D721Med (cell line): ENCODE results near the gene NSD1.

Experiments used
- DNase-seq: peaks from one replicate; pipeline ENCODE4 v3.0.0; 2011; ENCODE audit warnings: low spot score; ENCODE audit not compliant: insufficient read length
- FAIRE-seq: peaks from 2 replicates; lab custom pipeline; 2011; peaks lifted over from hg19 to GRCh38; lab: Jason Lieb, UNC
- TF ChIP-seq, protein P1 (sequence below): IDR thresholded peaks from 2 replicates; pipeline ENCODE4 v1.5.1; 2012; ENCODE audit warnings: mild to moderate bottlenecking, control low read depth; ENCODE audit not compliant: insufficient read depth; ENCODE audit errors: missing control alignments

Gene NSD1

DNA sequence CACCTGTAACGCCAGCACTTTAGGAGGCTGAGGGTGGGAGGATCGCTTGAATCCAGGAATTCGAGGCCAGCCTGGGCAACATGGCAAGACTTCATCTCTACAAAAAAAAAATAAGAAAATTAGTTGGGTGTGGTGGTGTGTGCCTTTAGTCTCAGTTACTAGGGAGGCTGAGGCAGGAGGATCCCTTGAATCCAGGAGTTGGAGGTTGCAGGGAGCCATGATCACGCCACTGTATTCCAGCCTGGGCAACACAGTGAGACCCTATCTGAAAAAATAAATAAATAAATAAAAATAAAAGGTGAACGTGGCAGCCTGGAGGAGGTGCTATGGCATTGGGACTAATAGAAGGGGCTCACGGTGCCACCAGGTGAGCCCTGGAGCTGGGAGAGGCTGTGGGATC lies 39.8 kb upstream of the NSD1 start:
- TF ChIP-seq, protein P1, sequence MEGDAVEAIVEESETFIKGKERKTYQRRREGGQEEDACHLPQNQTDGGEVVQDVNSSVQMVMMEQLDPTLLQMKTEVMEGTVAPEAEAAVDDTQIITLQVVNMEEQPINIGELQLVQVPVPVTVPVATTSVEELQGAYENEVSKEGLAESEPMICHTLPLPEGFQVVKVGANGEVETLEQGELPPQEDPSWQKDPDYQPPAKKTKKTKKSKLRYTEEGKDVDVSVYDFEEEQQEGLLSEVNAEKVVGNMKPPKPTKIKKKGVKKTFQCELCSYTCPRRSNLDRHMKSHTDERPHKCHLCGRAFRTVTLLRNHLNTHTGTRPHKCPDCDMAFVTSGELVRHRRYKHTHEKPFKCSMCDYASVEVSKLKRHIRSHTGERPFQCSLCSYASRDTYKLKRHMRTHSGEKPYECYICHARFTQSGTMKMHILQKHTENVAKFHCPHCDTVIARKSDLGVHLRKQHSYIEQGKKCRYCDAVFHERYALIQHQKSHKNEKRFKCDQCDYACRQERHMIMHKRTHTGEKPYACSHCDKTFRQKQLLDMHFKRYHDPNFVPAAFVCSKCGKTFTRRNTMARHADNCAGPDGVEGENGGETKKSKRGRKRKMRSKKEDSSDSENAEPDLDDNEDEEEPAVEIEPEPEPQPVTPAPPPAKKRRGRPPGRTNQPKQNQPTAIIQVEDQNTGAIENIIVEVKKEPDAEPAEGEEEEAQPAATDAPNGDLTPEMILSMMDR: no peak
- DNase-seq: no peak
- FAIRE-seq: no peak

DNA sequence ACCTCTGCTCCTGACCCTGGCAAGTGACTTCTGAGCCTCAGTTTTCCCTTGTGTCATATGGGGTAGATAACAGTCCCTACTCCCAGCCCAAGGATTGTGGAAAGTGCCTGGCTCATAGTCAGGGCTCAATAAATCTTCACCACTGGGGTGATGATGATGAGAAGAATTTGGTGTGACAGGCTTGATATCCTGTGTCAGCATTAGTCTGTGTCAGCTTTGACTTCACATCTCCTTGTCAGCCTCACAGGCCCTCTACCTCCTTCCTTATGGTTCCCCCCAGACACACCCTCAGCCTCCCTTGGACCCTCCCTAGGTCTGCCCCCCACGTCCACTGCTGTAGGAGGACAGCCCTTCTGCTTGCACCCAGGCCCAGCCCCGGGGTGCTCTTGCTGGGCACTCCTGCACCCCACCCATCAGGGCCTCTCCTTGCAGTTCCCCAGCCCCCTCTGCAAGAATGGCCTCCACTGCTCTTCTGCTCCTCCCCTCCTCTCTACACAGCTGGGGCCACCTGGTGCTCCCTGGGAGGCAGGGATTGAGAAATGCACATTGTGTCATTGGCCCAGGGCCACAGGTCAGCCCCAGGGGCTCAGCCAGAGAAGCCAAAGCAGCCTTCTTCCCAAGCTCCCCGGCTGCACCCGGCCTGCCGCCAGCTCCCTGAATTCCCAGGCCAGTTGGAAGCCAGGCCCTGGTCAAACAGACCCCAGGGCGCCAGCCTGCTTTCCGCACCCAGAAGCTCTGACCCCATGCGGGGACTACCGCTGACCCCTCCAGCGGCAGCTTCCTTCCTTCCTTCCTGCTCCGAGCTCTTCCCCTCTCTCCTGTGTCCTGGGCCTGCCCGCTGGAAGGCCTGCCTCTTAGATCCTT lies 39.1 kb upstream of the NSD1 start:
- FAIRE-seq: no peak
- TF ChIP-seq, protein P1: no peak
- DNase-seq: no peak

DNA sequence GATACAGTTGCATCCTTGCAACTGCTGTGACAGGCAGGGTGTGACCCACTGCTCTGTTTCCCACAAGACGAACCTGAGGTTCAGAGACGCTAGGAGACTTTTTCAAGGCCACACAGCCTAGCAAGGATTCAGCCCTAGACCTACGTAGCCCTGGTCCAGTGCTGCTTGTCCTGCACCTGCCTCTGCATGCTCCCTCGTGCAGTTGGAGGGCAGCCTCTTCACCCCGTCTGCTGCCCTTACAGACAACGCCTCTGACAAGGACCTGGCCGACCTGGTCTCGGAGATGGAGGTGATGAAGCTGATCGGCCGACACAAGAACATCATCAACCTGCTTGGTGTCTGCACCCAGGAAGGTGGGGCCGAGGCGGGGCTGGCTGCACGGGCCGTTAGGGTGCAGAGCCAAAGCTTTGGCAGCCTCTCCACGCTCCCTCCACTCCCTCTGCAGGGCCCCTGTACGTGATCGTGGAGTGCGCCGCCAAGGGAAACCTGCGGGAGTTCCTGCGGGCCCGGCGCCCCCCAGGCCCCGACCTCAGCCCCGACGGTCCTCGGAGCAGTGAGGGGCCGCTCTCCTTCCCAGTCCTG lies 38.4 kb upstream of the NSD1 start:
- FAIRE-seq (no peak), DNase-seq (no peak)
- TF ChIP-seq, protein P1: no peak

DNA sequence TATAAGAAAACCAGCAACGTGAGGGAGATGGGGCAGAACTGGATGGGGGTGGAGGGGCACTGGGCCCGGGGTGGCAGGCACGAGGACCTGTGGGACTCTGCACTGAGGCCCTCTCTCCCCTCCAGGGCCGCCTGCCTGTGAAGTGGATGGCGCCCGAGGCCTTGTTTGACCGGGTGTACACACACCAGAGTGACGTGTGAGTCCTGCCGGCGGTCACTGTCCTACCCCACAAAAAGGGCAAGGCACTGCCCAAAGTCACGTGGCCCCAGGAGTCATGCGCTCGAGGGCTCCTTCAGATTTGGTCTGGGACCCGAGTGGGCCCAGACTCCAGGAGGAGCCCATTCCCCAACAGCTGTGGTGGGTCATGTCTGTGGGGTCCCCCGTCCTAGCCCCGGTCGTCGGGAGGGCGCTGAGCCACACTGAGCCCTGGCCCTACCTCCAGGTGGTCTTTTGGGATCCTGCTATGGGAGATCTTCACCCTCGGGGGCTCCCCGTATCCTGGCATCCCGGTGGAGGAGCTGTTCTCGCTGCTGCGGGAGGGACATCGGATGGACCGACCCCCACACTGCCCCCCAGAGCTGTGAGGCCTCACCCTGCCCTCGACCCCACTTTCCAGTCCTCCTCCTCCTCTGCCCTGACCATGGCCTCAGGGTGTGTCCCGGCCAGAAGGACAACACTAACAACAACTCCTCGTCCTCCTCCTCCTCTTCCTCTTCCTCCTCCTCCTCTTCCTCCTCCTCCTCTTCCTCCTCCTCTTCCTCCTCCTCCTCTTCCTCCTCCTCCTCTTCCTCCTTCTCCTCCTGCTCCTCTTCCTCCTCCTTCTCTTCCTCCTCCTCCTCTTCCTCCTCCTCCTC lies 37.2 kb upstream of the NSD1 start:
- DNase-seq (no peak), FAIRE-seq (no peak)
- TF ChIP-seq, protein P1: no peak

DNA sequence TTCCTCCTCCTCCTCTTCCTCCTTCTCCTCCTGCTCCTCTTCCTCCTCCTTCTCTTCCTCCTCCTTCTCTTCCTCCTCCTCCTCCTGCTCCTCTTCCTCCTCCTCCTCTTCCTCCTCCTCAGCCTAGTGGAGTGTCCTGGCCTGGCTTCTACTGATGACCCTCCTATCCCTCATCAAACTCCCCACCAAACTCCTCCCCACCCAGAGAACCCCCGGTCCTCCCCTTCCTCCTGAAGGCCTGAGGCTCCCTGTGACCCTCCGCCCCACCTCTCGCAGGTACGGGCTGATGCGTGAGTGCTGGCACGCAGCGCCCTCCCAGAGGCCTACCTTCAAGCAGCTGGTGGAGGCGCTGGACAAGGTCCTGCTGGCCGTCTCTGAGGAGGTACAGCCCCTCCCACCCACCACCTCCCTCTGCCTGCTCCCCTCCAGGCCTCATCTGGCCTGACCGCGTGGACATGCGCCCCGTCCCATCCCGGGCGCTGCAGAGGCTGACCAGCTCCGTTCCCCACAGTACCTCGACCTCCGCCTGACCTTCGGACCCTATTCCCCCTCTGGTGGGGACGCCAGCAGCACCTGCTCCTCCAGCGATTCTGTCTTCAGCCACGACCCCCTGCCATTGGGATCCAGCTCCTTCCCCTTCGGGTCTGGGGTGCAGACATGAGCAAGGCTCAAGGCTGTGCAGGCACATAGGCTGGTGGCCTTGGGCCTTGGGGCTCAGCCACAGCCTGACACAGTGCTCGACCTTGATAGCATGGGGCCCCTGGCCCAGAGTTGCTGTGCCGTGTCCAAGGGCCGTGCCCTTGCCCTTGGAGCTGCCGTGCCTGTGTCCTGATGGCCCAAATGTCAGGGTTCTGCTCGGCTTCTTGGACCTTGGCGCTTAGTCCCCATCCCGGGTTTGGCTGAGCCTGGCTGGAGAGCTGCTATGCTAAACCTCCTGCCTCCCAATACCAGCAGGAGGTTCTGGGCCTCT lies 36.3 kb upstream of the NSD1 start:
- no peak for DNase-seq
- no peak for FAIRE-seq
- TF ChIP-seq, protein P1: no peak

DNA sequence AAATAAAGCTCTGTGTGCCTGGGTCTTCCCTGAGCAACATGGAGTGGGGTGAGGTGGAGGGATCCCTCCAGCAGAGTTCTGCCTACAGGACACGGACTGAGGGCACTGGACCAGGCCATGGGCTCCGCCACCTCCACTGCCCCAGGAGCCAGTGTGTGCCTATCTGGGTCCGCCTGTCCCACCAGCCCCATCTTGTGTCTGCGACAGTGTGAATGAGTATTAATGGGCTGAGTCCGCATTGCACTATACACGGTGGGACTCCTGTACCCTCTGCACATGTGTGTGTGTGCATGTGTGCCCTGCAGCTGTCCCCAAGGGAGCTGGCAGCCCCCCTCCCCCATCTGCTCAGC lies 35.5 kb upstream of the NSD1 start:
- no peak for DNase-seq
- no peak for FAIRE-seq
- TF ChIP-seq, protein P1: no peak
